HCT116 (cell line): Measurements from ENCODE around the gene HLCS. TPM values are rescaled to one million over a fixed set of nuclear protein-coding genes. Genes with fewer than 3 reads are reported as not detected.

ENCODE experiments used
- ATAC-seq: fragments of 200-7000 bp; cut with Tn5 transposase; 2 replicates; pipeline ENCODE4 v1.9.1; 2020; ENCODE audit warnings: mild to moderate bottlenecking, moderate library complexity
- BruUV-seq: library from RNA; stranded (reverse); fragments of 400-500 nt; replicated peaks from 2 replicates; lab custom pipeline; 2021; lab: Mats Ljungman, UMichigan
- CTCF ChIA-PET: fragments of 300-600 bp; sonication (Branson Sonifier 250); formaldehyde crosslinking; loops from one replicate; lab custom pipeline; 2021; ENCODE audit warnings: antibody characterized with exemption; lab: Charles Lee
- POLR2A ChIA-PET: fragments of 300-600, 350-600 bp; sonication (Branson Sonifier 250); formaldehyde crosslinking; loops from one replicate; lab custom pipeline; 2021; ENCODE audit warnings: antibody characterized with exemption; lab: Charles Lee
- RAD21 ChIA-PET, 2 experiments: fragments of 300-600 bp; sonication (Branson Sonifier 250); formaldehyde crosslinking; loops; one replicate each; lab custom pipeline; 2023; ENCODE audit warnings: low total read pairs in 2 of 2; ENCODE audit not compliant: uncharacterized antibody in 2 of 2, unreplicated experiment in 2 of 2, low non-redundant PET in 1 of 2; lab: Charles Lee
- DNase-seq: peaks from one replicate; pipeline ENCODE4 v3.0.0-alpha.2; 2010; ENCODE audit warnings: low read depth, low spot score
- H2AFZ ChIP-seq: fragments of 200-600 bp; shearing (Covaris generic), sonication (generic); 2 replicates; pipeline ENCODE4 v1.6.1; 2017; ENCODE audit warnings: low read depth, mixed run types, mixed read lengths, antibody characterized with exemption, low read length; ENCODE audit not compliant: poor library complexity, severe bottlenecking
- H3K27ac ChIP-seq: 2 replicates; pipeline ENCODE4 v1.5.1; 2012; ENCODE audit warnings: low read depth, low read length
- H3K27me3 ChIP-seq: fragments of 200-600 bp; sonication (generic); 2 replicates; pipeline ENCODE4 v1.6.1; 2016; ENCODE audit warnings: mixed run types, low read length, mixed read lengths; ENCODE audit not compliant: insufficient read depth
- H3K36me3 ChIP-seq, 2 experiments: fragments of 200-500 bp in 1 of 2; fragments of 200-600 bp in 1 of 2; sonication (Bioruptor generic) in 1 of 2; sonication (generic) in 1 of 2; 2 replicates each; pipeline versions ENCODE4 v1.5.1 to v1.6.1; 2014 to 2016; ENCODE audit warnings: low read length in 2 of 2, inconsistent platforms in 1 of 2, mixed read lengths in 1 of 2, mixed run types in 1 of 2; ENCODE audit not compliant: insufficient read depth in 2 of 2, control insufficient read depth in 1 of 2
- H3K4me1 ChIP-seq, 2 experiments: fragments of 200-600 bp in 1 of 2; sonication (generic) in 1 of 2; 2 replicates each; pipeline versions ENCODE4 v1.5.1 to v1.6.1; 2012 to 2017; ENCODE audit warnings: low read length in 2 of 2, inconsistent platforms in 1 of 2, mild to moderate bottlenecking in 1 of 2, mixed read lengths in 1 of 2, mixed run types in 1 of 2, moderate library complexity in 1 of 2; ENCODE audit not compliant: insufficient read depth in 2 of 2, control insufficient read depth in 1 of 2
- H3K4me2 ChIP-seq: fragments of 200-600 bp; sonication (generic); 2 replicates; pipeline ENCODE4 v1.6.1; 2017; ENCODE audit warnings: mixed run types, low read length, mixed read lengths
- H3K4me3 ChIP-seq, 2 experiments: fragments of 200-600 bp in 1 of 2; sonication (generic) in 1 of 2; replicated peaks in 1 of 2; 2 replicates each; pipeline ENCODE4 v1.5.1; 2011 to 2016; ENCODE audit warnings: low read length in 2 of 2, control low read depth in 1 of 2, low read depth in 1 of 2, mild to moderate bottlenecking in 1 of 2, mixed read lengths in 1 of 2, mixed run types in 1 of 2
- H3K79me2 ChIP-seq: fragments of 200-600 bp; sonication (generic); 2 replicates; pipeline ENCODE4 v1.6.1; 2017; ENCODE audit warnings: mild to moderate bottlenecking, mixed run types, low read length, moderate library complexity, mixed read lengths; ENCODE audit not compliant: insufficient read depth
- H3K9ac ChIP-seq: fragments of 200-600 bp; sonication (generic); 2 replicates; pipeline ENCODE4 v1.6.1; 2016; ENCODE audit warnings: low read length, mixed read lengths
- H3K9me2 ChIP-seq: fragments of 200-600 bp; sonication (generic), shearing (Covaris generic); 2 replicates; pipeline ENCODE4 v1.6.1; 2017; ENCODE audit warnings: mixed run types, mild to moderate bottlenecking, moderate library complexity; ENCODE audit not compliant: insufficient read depth
- H3K9me3 ChIP-seq, 2 experiments: fragments of 200-500 bp in 1 of 2; fragments of 200-600 bp in 1 of 2; sonication (Bioruptor generic) in 1 of 2; sonication (generic) in 1 of 2; 2 replicates each; pipeline ENCODE4 v1.6.1; 2014 to 2017; ENCODE audit warnings: low read length in 2 of 2, mixed read lengths in 2 of 2, inconsistent platforms in 1 of 2, low read depth in 1 of 2, mild to moderate bottlenecking in 1 of 2, mixed run types in 1 of 2, moderate library complexity in 1 of 2; ENCODE audit not compliant: control insufficient read depth in 1 of 2, insufficient read depth in 1 of 2
- H4K20me1 ChIP-seq: fragments of 200-600 bp; sonication (generic), shearing (Covaris generic); 2 replicates; pipeline ENCODE4 v1.6.1; 2017; ENCODE audit warnings: mixed run types, mild to moderate bottlenecking, moderate library complexity; ENCODE audit not compliant: insufficient read depth
- CBX3 ChIP-seq: IDR thresholded peaks from 2 replicates; pipeline ENCODE4 v1.6.1; 2012; ENCODE audit warnings: low read depth
- CEBPB ChIP-seq: IDR thresholded peaks from 2 replicates; pipeline ENCODE4 v1.6.1; 2012; ENCODE audit warnings: low read depth
- CTCF ChIP-seq, 3 experiments: fragments of 200-600 bp in 1 of 3; sonication (generic) in 1 of 3; IDR thresholded peaks in 2 of 3; conservative IDR thresholded peaks in 1 of 3; 2 replicates each; pipeline ENCODE4 v1.5.1; 2012 to 2017; ENCODE audit warnings: low read depth in 2 of 3, low read length in 2 of 3, antibody characterized with exemption in 1 of 3, borderline replicate concordance in 1 of 3, control low read depth in 1 of 3, mild to moderate bottlenecking in 1 of 3, mixed read lengths in 1 of 3, mixed run types in 1 of 3, moderate library complexity in 1 of 3; ENCODE audit not compliant: insufficient read depth in 1 of 3
- EGR1 ChIP-seq: IDR thresholded peaks from 2 replicates; pipeline ENCODE4 v1.6.1; 2012; ENCODE audit warnings: low read depth
- ELF1 ChIP-seq: IDR thresholded peaks from 2 replicates; pipeline ENCODE4 v1.6.1; 2012; ENCODE audit warnings: low read depth, borderline replicate concordance
- EZH2phosphoT487 ChIP-seq: fragments of 200-600 bp; IDR thresholded peaks from 2 replicates; pipeline ENCODE4 v1.6.1; 2018; ENCODE audit warnings: antibody characterized with exemption, borderline replicate concordance
- JUND ChIP-seq: IDR thresholded peaks from 2 replicates; pipeline ENCODE4 v1.6.1; 2012
- POLR2AphosphoS5 ChIP-seq: IDR thresholded peaks from 2 replicates; pipeline ENCODE4 v1.6.1; 2011; ENCODE audit warnings: mild to moderate bottlenecking, low read depth, low read length, moderate library complexity
- SIN3A ChIP-seq: IDR thresholded peaks from 2 replicates; pipeline ENCODE4 v1.6.1; 2012; ENCODE audit warnings: low read depth
- SRF ChIP-seq: IDR thresholded peaks from 2 replicates; pipeline ENCODE4 v1.6.1; 2012; ENCODE audit warnings: low read depth
- TCF7L2 ChIP-seq: IDR thresholded peaks from 2 replicates; pipeline ENCODE4 v1.7.0; 2011; ENCODE audit warnings: borderline replicate concordance, inconsistent platforms; ENCODE audit not compliant: insufficient read depth, insufficient read length; ENCODE audit errors: extremely low read depth
- YY1 ChIP-seq: IDR thresholded peaks from 2 replicates; pipeline ENCODE4 v1.6.1; 2011; ENCODE audit warnings: low read length, low read depth, moderate library complexity, mild to moderate bottlenecking; ENCODE audit not compliant: insufficient replicate concordance; ENCODE audit errors: extremely low read depth
- ZBTB33 ChIP-seq: IDR thresholded peaks from 2 replicates; pipeline ENCODE4 v1.6.1; 2011; ENCODE audit warnings: mild to moderate bottlenecking, low read length, moderate library complexity; ENCODE audit not compliant: insufficient replicate concordance; ENCODE audit errors: extremely low read depth
- ZFX ChIP-seq: fragments of 450-650 bp; IDR thresholded peaks from 2 replicates; pipeline ENCODE4 v1.6.1; 2017
- ZNF274 ChIP-seq: fragments of 200-500 bp; sonication (Bioruptor generic); IDR thresholded peaks from 2 replicates; pipeline ENCODE4 v1.6.1; 2014; ENCODE audit warnings: mild to moderate bottlenecking, low read depth, low read length, inconsistent platforms
- intact Hi-C: fragments of 100-400 bp; cut with micrococcal nuclease; formaldehyde crosslinking; loops from 2 replicates; pipeline ENCODE4 v1.10.0; 2022
- total RNA-seq: library from RNA; stranded (reverse); gene quantifications from one replicate; pipeline ENCODE4 v1.2.1, GENCODE V29; 2021; ENCODE audit not compliant: unreplicated experiment

Gene HLCS
- total RNA-seq, 1 experiment from 2014 or later = 18.5 TPM

GRCh38 chr21:36813052-36813451, 153.4 kb downstream of the HLCS start:
- POLR2A ChIA-PET = no interaction called here
- Histone ChIP-seq H3K27ac (no peak overlapping the region), H3K4me2 (no peak overlapping the region), H3K9me3 (no peaks in the 10 kb centered on the region), H3K4me1 (no peaks in the 10 kb centered on the region), H3K4me3 (no peak overlapping the region), H4K20me1 (no peaks in the 10 kb centered on the region), H3K9ac (no peak overlapping the region), H3K27me3 (no peaks in the 10 kb centered on the region), H3K9me2 (no peaks in the 10 kb centered on the region), H2AFZ (no peak overlapping the region), H3K79me2 (no peaks in the 10 kb centered on the region), H3K36me3 (no peaks in the 10 kb centered on the region)
- TF ChIP-seq ZFX (no peak), JUND (no peak), TCF7L2 (no peak), ZBTB33 (no peak), ZNF274 (no peak), SRF (no peak), CBX3 (no peak), EGR1 (no peak), POLR2AphosphoS5 (no peak), CEBPB (no peak), SIN3A (no peak), ELF1 (no peak), YY1 (no peak), CTCF (IDR thresholded peaks at IDR 0.05 in 2 of 3, conservative IDR thresholded peaks at IDR 0.05 in 1 of 3; ENCODE audit: borderline replicate concordance in 1 of 3, insufficient read depth in 1 of 3, low read depth in 2 of 3, low read length in 2 of 3) (no peak), EZH2phosphoT487 (no peak)
- ATAC-seq (no peak), DNase-seq (no peak)
- intact Hi-C loops = no loop called here
- no TSS peak for BruUV-seq
- RAD21 ChIA-PET = no interaction called here
- CTCF ChIA-PET = no interaction called here
